Ovary (tissue), 3 donors: ENCODE data around the gene HIBADH.

Experiments used
- CTCF ChIP-seq, 3 donors: fragments of 450-650 bp in 2 of 3; fragments of 200-600 bp in 1 of 3; IDR thresholded peaks; one replicate each; pipeline versions ENCODE4 v1.5.1 to v1.8.0; 2016 to 2022; ENCODE audit warnings: antibody characterized with exemption in 3 of 3, mild to moderate bottlenecking in 1 of 3
- EP300 ChIP-seq: sonication (generic); formaldehyde crosslinking; IDR thresholded peaks from one replicate; pipeline ENCODE4 v1.6.1; 2017; ENCODE audit warnings: antibody characterized with exemption
- POLR2A ChIP-seq: fragments of 450-650 bp; IDR thresholded peaks from one replicate; pipeline ENCODE4 v1.6.1; 2017; ENCODE audit warnings: antibody characterized with exemption, mild to moderate bottlenecking, moderate library complexity
- donor health status: DM: no; HTN: no; CAD: no.

- TF ChIP-seq CTCF (IDR thresholded peaks at IDR 0.05) (no peak), POLR2A (no peak), EP300 (no peak)
These were observed 129.0 kb downstream of the HIBADH start for GRCh38 chr7:27533652-27534081.
